Skeletal muscle satellite cell (primary cell): Measurements from ENCODE around the gene WRAP73.

Source experiments
- H3K27me3 ChIP-seq: 2 replicates; pipeline ENCODE4 v1.7.0; 2013; ENCODE audit warnings: low read length; ENCODE audit not compliant: control insufficient read depth, insufficient read depth
- H3K36me3 ChIP-seq: 2 replicates; pipeline ENCODE4 v1.7.0; 2013; ENCODE audit warnings: mild to moderate bottlenecking, control low read depth, low read length; ENCODE audit not compliant: insufficient read depth
- H3K4me1 ChIP-seq: 2 replicates; pipeline ENCODE4 v1.7.0; 2013; ENCODE audit warnings: low read length; ENCODE audit not compliant: control insufficient read depth, insufficient read depth
- H3K4me2 ChIP-seq: 2 replicates; pipeline ENCODE4 v1.7.0; 2013; ENCODE audit warnings: mild to moderate bottlenecking, low read length
- H3K4me3 ChIP-seq: 2 replicates; pipeline ENCODE4 v1.7.0; 2013; ENCODE audit warnings: low read length
- H3K9ac ChIP-seq: 2 replicates; pipeline ENCODE4 v1.7.0; 2013; ENCODE audit warnings: mild to moderate bottlenecking, low read depth, low read length, moderate library complexity
- H3K9me3 ChIP-seq: replicated peaks from 2 replicates; pipeline ENCODE4 v1.7.0; 2013; ENCODE audit warnings: mild to moderate bottlenecking, control low read depth, low read length

The WRAP73 gene

GRCh38 chr1:3639397-3639911 is 10.4 kb downstream of the WRAP73 start:
- Histone ChIP-seq H3K36me3 (peaks cover 33% of the 10 kb centered on the region), H3K4me3 (no peak overlapping the region), H3K4me1 (no peaks in the 10 kb centered on the region), H3K27me3 (no peaks in the 10 kb centered on the region), H3K9ac (no peak overlapping the region), H3K4me2 (no peak overlapping the region), H3K9me3 (no peaks in the 10 kb centered on the region)

GRCh38 chr1:3638676-3639075 is 11.2 kb downstream of the WRAP73 start:
- Histone ChIP-seq H3K9me3 (no peaks in the 10 kb centered on the region), H3K4me1 (no peaks in the 10 kb centered on the region), H3K36me3 (peaks cover 38% of the 10 kb centered on the region), H3K4me2 (no peak overlapping the region), H3K4me3 (no peak overlapping the region), H3K9ac (no peak overlapping the region), H3K27me3 (no peaks in the 10 kb centered on the region)

- Histone ChIP-seq H3K9me3 (no peaks in the 10 kb centered on the region), H3K4me2 (no peak overlapping the region), H3K4me1 (no peaks in the 10 kb centered on the region), H3K36me3 (peaks cover 39% of the 10 kb centered on the region), H3K9ac (no peak overlapping the region), H3K4me3 (no peak overlapping the region), H3K27me3 (no peaks in the 10 kb centered on the region)
Observed at GRCh38 chr1:3638027-3638426, 11.9 kb downstream of the WRAP73 start.

DNA sequence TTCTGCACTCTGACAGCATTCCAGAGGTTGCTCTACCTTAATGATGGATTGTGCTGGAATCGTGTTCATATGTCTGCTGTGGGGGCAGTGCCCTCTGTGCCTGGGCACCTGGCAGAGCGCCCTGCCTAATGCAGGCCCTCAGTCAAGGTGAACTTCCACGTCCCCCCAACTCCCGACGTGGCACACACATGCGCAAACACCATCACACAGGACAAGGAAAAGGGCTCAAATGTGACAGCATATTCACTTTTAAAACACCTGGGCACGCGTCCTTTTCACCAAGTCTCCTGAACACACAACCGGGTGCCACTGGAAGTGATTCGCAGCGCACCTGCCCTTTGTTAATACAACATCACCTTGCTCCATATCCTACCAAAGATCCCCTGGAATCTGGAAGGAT is 13.4 kb downstream of the WRAP73 start:
- H3K36me3 ChIP-seq: peaks cover 48% of the 10 kb centered on the region
- H3K27me3 ChIP-seq: no peaks in the 10 kb centered on the region
- no peaks in the 10 kb centered on the region for H3K9me3 ChIP-seq
- H3K4me3 ChIP-seq: no peak overlapping the region
- no peak overlapping the region for H3K4me2 ChIP-seq
- H3K9ac ChIP-seq: no peak overlapping the region
- H3K4me1 ChIP-seq: no peaks in the 10 kb centered on the region

- Histone ChIP-seq H3K9me3 (no peaks in the 10 kb centered on the region), H3K27me3 (no peaks in the 10 kb centered on the region), H3K36me3 (peaks cover 48% of the 10 kb centered on the region), H3K4me2 (no peak overlapping the region), H3K4me1 (no peaks in the 10 kb centered on the region), H3K9ac (no peak overlapping the region), H3K4me3 (no peak overlapping the region)
Observed at GRCh38 chr1:3636080-3636479, 13.8 kb downstream of the WRAP73 start.

- Histone ChIP-seq H3K4me1 (no peaks in the 10 kb centered on the region), H3K4me2 (no peak overlapping the region), H3K9ac (no peak overlapping the region), H3K4me3 (no peak overlapping the region), H3K9me3 (no peaks in the 10 kb centered on the region), H3K27me3 (no peaks in the 10 kb centered on the region), H3K36me3 (peaks cover 65% of the 10 kb centered on the region)
Observed at GRCh38 chr1:3634059-3634800, 15.7 kb downstream of the WRAP73 start.

GRCh38 chr1:3633344-3634058 is 16.4 kb downstream of the WRAP73 start:
- H3K27me3 ChIP-seq: no peaks in the 10 kb centered on the region
- H3K36me3 ChIP-seq: peaks cover 68% of the 10 kb centered on the region
- H3K4me2 ChIP-seq: no peak overlapping the region
- H3K4me3 ChIP-seq: no peak overlapping the region
- no peak overlapping the region for H3K9ac ChIP-seq
- no peaks in the 10 kb centered on the region for H3K4me1 ChIP-seq
- no peaks in the 10 kb centered on the region for H3K9me3 ChIP-seq

GRCh38 chr1:3632716-3633343 is 17.1 kb downstream of the WRAP73 start:
- no peak overlapping the region for H3K9ac ChIP-seq
- peaks cover 68% of the 10 kb centered on the region for H3K36me3 ChIP-seq
- no peaks in the 10 kb centered on the region for H3K4me1 ChIP-seq

DNA sequence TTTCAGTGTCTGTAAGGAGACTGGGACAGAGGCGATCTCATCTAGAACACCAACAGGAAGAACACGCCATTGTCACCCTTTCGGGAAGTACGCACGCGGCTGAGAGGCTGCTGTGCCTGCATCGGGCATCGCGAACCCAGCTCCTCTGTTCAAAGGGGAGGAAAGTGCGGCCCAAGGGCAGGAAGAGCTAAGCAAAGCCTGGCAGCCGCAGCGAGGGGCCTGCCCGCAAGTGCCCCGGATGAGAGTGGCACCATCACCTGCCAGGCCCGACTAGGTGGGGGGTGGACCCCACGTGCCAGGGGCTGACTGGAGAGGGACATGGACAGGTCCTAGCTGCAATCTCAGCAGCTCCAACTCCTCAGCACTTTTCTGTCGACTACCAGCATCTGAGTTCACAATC is 17.6 kb downstream of the WRAP73 start:
- peaks cover 71% of the 10 kb centered on the region for H3K36me3 ChIP-seq
- H3K27me3 ChIP-seq: no peaks in the 10 kb centered on the region
- no peaks in the 10 kb centered on the region for H3K9me3 ChIP-seq
- H3K9ac ChIP-seq: no peak overlapping the region
- no peaks in the 10 kb centered on the region for H3K4me1 ChIP-seq
- H3K4me2 ChIP-seq: no peak overlapping the region
- H3K4me3 ChIP-seq: no peak overlapping the region

More at GRCh38 chr1:3632716-3633343, 17.1 kb downstream of the WRAP73 start:
- Histone ChIP-seq H3K27me3 (no peaks in the 10 kb centered on the region), H3K4me3 (no peak overlapping the region), H3K9me3 (no peaks in the 10 kb centered on the region), H3K4me2 (no peak overlapping the region)

GRCh38 chr1:3631320-3632260 is 18.3 kb downstream of the WRAP73 start:
- peaks cover 65% of the 10 kb centered on the region for H3K36me3 ChIP-seq
- H3K9me3 ChIP-seq: no peaks in the 10 kb centered on the region
- no peak overlapping the region for H3K4me2 ChIP-seq
- no peaks in the 10 kb centered on the region for H3K4me1 ChIP-seq
- no peak overlapping the region for H3K9ac ChIP-seq
- no peaks in the 10 kb centered on the region for H3K27me3 ChIP-seq
- H3K4me3 ChIP-seq: no peak overlapping the region

DNA sequence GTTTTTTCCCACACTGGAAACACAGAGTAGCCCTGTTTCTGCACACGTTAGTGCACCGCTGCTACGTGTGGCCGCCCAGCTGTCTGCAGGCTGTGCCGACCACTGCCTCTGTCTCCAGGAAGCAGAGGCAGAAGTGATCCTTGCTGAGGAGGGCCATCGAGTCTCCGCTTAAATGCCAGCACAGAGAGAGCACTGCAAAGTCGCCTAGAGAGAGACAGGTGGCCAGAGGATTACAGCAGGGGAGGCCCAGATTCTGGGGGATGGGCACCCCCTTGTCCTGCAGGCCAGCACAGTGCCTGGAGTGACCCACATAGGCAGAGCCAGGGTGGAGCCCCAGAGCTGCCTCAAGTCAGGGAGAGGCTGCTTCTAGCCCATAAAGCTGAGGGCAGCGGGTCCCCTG is 19.0 kb downstream of the WRAP73 start:
- Histone ChIP-seq H3K4me1 (peaks cover 2% of the 10 kb centered on the region), H3K4me3 (no peak overlapping the region), H3K36me3 (peaks cover 61% of the 10 kb centered on the region), H3K9ac (no peak overlapping the region), H3K4me2 (no peak overlapping the region), H3K27me3 (no peaks in the 10 kb centered on the region), H3K9me3 (no peaks in the 10 kb centered on the region)
